DMS79 treated with DMSO at 0.1 percent for 48 hours (cell line): Measurements from ENCODE around the gene CD2.

Source experiments
- DNase-seq: peaks from one replicate; lab custom pipeline; 2025; lab: John Stamatoyannopoulos, UW

CD2 gene

GRCh38 chr1:116760996-116761665 lies 6.9 kb downstream of the CD2 start:
- no peak for DNase-seq

- DNase-seq = no peak
Observed at GRCh38 chr1:116762281-116762680, 8.1 kb downstream of the CD2 start.

GRCh38 chr1:116762781-116763115 lies 8.5 kb downstream of the CD2 start:
- DNase-seq = no peak

- no peak for DNase-seq
Observed at GRCh38 chr1:116763116-116763786, 9.0 kb downstream of the CD2 start.

- DNase-seq = no peak
Observed at GRCh38 chr1:116763787-116764465, 9.7 kb downstream of the CD2 start.

GRCh38 chr1:116764466-116764898 lies 10.3 kb downstream of the CD2 start:
- DNase-seq = no peak

GRCh38 chr1:116764906-116765862 lies 11.0 kb downstream of the CD2 start:
- DNase-seq = no peak

- no peak for DNase-seq
Observed at GRCh38 chr1:116765962-116766361, 11.7 kb downstream of the CD2 start.

GRCh38 chr1:116766616-116767469 lies 12.6 kb downstream of the CD2 start:
- no peak for DNase-seq

- no peak for DNase-seq
Observed at GRCh38 chr1:116767782-116768382, 13.7 kb downstream of the CD2 start.

GRCh38 chr1:116768416-116769103 lies 14.3 kb downstream of the CD2 start:
- DNase-seq = no peak

- no peak for DNase-seq
Observed at GRCh38 chr1:116769104-116769452, 14.8 kb downstream of the CD2 start.

- no peak for DNase-seq
Observed at GRCh38 chr1:116769561-116769977, 15.3 kb downstream of the CD2 start.

- no peak for DNase-seq
Observed at GRCh38 chr1:116769994-116770393, 15.8 kb downstream of the CD2 start.

GRCh38 chr1:116770625-116771024 lies 16.4 kb downstream of the CD2 start:
- DNase-seq = no peak

GRCh38 chr1:116771997-116772647 lies 17.9 kb downstream of the CD2 start:
- DNase-seq = no peak

GRCh38 chr1:116772648-116773045 lies 18.4 kb downstream of the CD2 start:
- DNase-seq = no peak

- no peak for DNase-seq
Observed at GRCh38 chr1:116775116-116775752, 21.0 kb downstream of the CD2 start.
